Uterus (tissue), 2 donors: ENCODE measurements around the gene ZBP1.

ENCODE experiments used
- CTCF ChIP-seq, 4 experiments: fragments of 200-600 bp in 2 of 4; fragments of 450-650 bp in 2 of 4; sonication (generic) in 2 of 4; IDR thresholded peaks; one replicate each; pipeline ENCODE4 v1.5.1; 2016 to 2019; ENCODE audit warnings: antibody characterized with exemption in 4 of 4, mild to moderate bottlenecking in 2 of 4, moderate library complexity in 1 of 4
- POLR2A ChIP-seq, 2 donors: fragments of 450-650 bp; IDR thresholded peaks; one replicate each; pipeline ENCODE4 v1.6.1; 2016; ENCODE audit warnings: antibody characterized with exemption in 2 of 2, mild to moderate bottlenecking in 1 of 2, moderate library complexity in 1 of 2

- TF ChIP-seq CTCF (IDR thresholded peaks at IDR 0.05) (no peak), POLR2A (IDR thresholded peaks at IDR 0.05) (no peak)
Measured at GRCh38 chr20:57660181-57660921, 40.1 kb upstream of the ZBP1 start.
